Measurements from ENCODE around the gene C1QTNF12. TPM values are rescaled to one million over a fixed set of nuclear protein-coding genes. Genes with fewer than 3 reads are reported as not detected.

The C1QTNF12 gene
- total RNA-seq, 1 experiment from 2014 or later = 4.4 TPM

DNA sequence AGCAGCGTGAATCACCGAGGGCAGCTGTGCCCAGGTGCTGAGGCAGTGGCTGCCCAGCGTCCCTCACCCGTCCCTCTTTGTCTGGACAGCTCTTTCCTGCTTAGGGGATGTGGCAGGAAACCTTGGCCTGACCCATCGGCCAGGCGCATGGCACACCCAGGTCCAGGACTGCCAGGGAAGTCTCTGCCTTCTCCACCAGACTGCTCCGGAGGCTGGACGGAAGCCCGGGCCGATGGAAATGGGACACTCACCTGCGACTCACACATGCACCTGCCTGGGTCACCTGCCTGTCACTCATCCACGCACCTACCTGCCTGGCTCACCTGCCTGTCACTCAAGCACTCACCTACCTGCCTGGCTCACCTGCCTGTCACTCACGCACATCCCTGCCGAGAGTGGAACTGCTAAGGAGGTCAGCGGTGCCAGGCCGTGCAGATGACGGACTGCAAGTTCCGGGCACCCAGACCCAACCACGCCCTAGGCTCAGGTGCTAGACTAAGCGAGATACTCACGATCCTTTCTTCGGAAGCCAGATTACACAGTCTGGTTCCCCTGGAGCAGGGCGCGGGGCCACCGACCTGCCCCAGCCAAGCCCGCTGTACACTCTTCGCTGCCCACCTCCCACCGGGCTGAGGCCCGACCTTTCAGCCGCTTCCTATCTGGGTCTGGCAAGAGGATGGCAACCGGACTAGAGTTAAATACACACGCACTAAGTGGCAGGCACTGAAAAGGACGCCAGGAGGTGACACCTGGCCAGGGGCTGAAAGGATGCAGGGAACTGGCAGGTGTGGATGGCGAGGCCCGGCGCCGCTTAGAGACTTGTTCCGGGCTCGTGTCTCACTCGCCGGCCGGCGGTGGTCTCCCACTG lies 26.1 kb upstream of the C1QTNF12 start:
- Histone ChIP-seq H2AFZ (ENCODE audit: low read length) (no peak overlapping the region), H4K91ac (ENCODE audit: insufficient read length, low read depth, low read length) (no peak overlapping the region), H2AK5ac (ENCODE audit: insufficient read length, low read length) (no peak overlapping the region), H3K9me3 (ENCODE audit: control insufficient read depth, low read depth, low read length) (no peaks in the 10 kb centered on the region), H3K56ac (ENCODE audit: insufficient read length, low read depth, low read length) (no peak overlapping the region), H3K23ac (ENCODE audit: insufficient read length, low read depth, low read length) (no peak overlapping the region), H4K8ac (replicated peaks; ENCODE audit: insufficient read length, low read depth, low read length) (no peak overlapping the region), H3K14ac (ENCODE audit: insufficient read depth, low read length) (no peak overlapping the region; the same call in 1 of the 2 replicates), H3T11ph (ENCODE audit: low read length) (no peak overlapping the region), H3K79me1 (ENCODE audit: insufficient read depth, low read depth, low read length, poor library complexity, severe bottlenecking) (peaks cover 21% of the 10 kb centered on the region), H3K27me3 (ENCODE audit: insufficient read depth, low read length) (no peaks in the 10 kb centered on the region), H2BK20ac (ENCODE audit: low read depth, low read length, poor library complexity, severe bottlenecking) (no peak overlapping the region), H4K20me1 (ENCODE audit: control insufficient read depth, insufficient read depth, insufficient read length) (peaks cover 2% of the 10 kb centered on the region), H3K79me2 (ENCODE audit: insufficient read depth, low read length) (peaks cover 25% of the 10 kb centered on the region; the same call in 1 of the 2 replicates), H2BK120ac (ENCODE audit: low read depth, low read length, poor library complexity, severe bottlenecking) (no peak overlapping the region), H3K18ac (ENCODE audit: insufficient read length, low read depth, low read length) (no peak overlapping the region), H3K27ac (ENCODE audit: insufficient read length, low read depth, low read length) (no peak overlapping the region), H2BK5ac (ENCODE audit: insufficient read length, low read length) (no peak overlapping the region), H3K23me2 (ENCODE audit: insufficient read length, low read depth, low read length, poor library complexity, severe bottlenecking) (peaks cover 14% of the 10 kb centered on the region), H3K4ac (ENCODE audit: low read depth, low read length) (no peak overlapping the region), H3K4me1 (ENCODE audit: insufficient read depth, low read length) (peaks cover 5% of the 10 kb centered on the region; the same call in 1 of the 2 replicates), H4K5ac (ENCODE audit: insufficient read length, low read depth, low read length) (no peak overlapping the region), H3K4me2 (ENCODE audit: insufficient read depth, insufficient read length, low read length) (peak overlapping the region; percentile 59), H3K9ac (ENCODE audit: extremely low read depth, insufficient read length, low read length) (peak overlapping the region; percentile 77), H2BK15ac (ENCODE audit: low read depth, low read length) (no peak overlapping the region), H2BK12ac (ENCODE audit: insufficient read length, low read depth, low read length) (no peak overlapping the region)
- no CpG with 5 or more reads among the region's 43 CpGs for WGBS (ENCODE audit: extremely low coverage, insufficient read length, low lambda C conversion rate)
- Mint-ChIP-seq H3K27me3 (ENCODE audit: low read depth) (peaks cover 2% of the 10 kb centered on the region; the same call in 1 of the 2 replicates), H3K36me3 (ENCODE audit: insufficient read depth in 1 of 3, low read depth in 3 of 3) (peaks cover 16 to 34% (median 29%) of the 10 kb centered on the region in 3 experiments; a peak in 6 of 7 replicates), H3K4me3 (peak overlapping the region; percentile 85 to 91), H3K4me1 (peaks cover 28 to 32% of the 10 kb centered on the region in 2 experiments), H3K9me3 (no peaks in the 10 kb centered on the region; a peak in 1 of 5 replicates), H3K27ac (peak overlapping the region; percentile 35 to 86 (median 76); a peak in 5 of 7 replicates)
- DNase-seq = no peak
- TF ChIP-seq, protein P1, sequence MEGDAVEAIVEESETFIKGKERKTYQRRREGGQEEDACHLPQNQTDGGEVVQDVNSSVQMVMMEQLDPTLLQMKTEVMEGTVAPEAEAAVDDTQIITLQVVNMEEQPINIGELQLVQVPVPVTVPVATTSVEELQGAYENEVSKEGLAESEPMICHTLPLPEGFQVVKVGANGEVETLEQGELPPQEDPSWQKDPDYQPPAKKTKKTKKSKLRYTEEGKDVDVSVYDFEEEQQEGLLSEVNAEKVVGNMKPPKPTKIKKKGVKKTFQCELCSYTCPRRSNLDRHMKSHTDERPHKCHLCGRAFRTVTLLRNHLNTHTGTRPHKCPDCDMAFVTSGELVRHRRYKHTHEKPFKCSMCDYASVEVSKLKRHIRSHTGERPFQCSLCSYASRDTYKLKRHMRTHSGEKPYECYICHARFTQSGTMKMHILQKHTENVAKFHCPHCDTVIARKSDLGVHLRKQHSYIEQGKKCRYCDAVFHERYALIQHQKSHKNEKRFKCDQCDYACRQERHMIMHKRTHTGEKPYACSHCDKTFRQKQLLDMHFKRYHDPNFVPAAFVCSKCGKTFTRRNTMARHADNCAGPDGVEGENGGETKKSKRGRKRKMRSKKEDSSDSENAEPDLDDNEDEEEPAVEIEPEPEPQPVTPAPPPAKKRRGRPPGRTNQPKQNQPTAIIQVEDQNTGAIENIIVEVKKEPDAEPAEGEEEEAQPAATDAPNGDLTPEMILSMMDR (conservative IDR thresholded peaks at IDR 0.05) = no peak
